Activated T-cell treated with anti-CD3 and anti-CD28 coated beads, Interleukin-2, amount 50 U/mL, for 48 hours (primary cell): Measurements from ENCODE around the gene DAPK2.

ENCODE experiments used
- DNase-seq, 2 experiments: peaks; one replicate each; pipeline ENCODE4 v3.0.0-alpha.2; 2020

Gene DAPK2

DNA sequence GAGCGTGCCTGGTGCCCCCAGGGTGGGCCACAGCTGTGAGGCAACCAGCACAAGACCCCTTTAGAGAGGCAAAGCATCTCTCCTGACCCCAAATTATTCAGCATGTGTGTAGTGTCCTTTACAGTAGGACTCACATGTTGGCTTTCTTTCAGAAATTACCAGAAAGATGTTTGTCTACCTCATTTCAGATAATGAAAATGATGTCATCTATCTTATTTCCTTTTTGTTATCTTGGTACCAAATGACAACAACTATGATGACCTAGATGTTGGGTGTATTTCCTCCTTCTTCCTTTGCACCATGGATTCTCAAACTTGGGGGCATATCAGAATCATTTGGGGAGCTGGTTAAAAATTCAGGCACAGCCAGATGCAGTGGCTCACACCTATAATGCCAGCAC lies 50.5 kb downstream of the DAPK2 start:
- no peak for DNase-seq

DNA sequence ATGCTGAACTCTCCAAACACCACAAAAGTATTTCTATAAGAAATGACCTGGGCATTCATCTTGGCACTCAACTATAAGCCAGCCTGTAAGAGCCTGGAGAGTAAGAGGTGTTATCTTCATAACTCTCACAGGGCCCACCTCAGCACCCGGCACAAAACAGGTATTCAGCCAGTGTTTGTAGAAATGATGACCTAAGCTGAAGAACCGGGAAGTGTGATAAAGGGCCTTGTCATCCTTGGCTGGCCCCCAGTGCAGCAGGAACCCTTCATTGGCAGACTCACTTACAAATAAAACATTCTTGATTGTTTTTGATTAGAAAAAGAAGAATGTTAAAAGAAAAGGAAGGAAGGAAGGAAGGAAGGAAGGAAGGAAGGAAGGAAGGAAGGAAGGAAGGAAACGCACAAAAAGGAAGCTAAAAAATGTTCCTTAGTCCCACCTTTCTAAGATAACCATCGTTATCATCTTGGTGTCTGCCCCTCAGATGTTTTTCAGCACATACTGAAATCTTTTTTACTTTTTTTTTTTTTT lies 52.1 kb downstream of the DAPK2 start:
- DNase-seq, result no peak

DNA sequence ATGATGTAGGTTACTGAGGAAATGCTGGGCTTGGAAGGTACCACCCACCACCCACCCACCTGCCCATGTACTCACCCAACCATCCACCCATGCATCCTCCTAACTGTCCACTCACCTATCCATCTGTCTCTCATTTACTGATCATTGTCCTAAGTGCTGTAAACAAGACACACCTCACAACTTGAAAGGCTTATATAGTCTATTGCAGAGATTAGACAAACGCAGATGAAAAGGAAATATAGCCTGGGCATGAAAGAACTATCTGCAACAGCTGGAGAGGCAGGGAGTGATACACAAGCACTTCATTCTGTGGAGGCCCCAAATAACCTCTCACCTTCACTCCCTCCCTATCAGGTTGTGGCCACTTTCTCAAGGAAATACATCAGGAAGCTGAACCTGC lies 54.0 kb downstream of the DAPK2 start:
- no peak for DNase-seq

DNA sequence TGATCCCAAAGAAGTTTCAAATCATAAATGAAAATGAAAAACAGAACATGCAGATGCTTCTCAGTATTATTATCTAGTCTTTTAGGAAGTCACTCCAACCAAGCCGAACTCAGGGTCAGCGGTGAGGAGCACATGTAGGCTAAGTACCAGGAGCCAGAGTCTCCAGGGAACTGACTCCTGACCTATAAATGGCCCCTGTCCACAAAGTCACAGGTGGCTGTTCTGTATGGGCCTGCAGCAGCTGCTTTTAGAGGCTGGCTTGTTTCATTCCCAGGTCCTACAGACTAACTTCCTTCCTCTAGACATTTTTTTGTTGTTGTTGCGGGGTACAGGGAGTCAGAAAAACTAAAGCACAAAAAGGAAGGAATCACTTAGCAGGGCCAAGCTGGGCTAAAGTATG lies 54.6 kb downstream of the DAPK2 start:
- DNase-seq, result no peak

DNA sequence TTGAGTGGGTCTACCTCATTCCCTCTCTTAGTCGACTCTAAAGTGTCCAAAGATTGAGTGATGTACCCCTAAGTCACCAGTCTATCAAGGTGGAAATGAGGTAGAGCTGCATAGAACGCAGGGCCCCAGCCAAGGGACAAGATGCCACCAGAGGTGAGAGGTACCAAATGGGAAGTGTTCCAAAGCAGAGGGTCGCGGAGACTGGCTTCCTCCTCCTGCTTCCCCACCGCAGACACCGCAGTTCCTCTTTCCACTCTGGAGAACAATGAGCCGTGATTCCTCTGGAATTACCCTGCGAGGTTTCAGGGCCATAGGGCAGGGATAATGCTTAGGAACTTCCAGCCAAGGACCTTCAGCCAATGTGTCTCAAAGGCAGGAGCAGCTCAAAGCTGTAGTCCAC lies 55.8 kb downstream of the DAPK2 start:
- no peak for DNase-seq

DNA sequence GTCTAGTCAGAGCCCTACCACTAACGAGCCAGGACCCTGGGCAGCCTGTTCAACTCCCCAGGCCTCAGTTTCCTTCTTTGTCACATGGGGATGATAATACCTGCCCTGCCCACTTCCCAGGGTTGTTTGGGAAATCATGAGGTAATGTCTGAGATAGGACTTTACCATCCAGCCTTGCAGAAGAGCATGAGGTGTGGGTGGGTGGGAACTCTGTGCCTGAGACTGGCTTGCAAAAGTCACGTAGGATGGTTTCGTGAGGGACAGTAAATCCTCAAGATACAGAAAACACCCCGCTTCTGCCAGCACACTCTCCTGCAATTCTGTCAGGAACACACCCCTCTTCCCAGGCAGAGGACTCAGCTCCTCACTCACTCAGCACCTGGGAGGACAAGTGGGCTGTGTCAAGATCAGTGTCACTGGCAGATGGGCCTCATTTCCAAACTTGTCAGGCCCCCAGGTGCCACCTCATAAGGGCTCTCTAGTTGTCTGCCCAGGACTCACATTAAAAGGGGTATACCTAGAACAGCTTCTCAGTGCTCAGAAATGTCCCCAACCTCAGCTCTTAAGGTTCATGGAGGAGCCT lies 58.4 kb downstream of the DAPK2 start:
- DNase-seq, result no peak

DNA sequence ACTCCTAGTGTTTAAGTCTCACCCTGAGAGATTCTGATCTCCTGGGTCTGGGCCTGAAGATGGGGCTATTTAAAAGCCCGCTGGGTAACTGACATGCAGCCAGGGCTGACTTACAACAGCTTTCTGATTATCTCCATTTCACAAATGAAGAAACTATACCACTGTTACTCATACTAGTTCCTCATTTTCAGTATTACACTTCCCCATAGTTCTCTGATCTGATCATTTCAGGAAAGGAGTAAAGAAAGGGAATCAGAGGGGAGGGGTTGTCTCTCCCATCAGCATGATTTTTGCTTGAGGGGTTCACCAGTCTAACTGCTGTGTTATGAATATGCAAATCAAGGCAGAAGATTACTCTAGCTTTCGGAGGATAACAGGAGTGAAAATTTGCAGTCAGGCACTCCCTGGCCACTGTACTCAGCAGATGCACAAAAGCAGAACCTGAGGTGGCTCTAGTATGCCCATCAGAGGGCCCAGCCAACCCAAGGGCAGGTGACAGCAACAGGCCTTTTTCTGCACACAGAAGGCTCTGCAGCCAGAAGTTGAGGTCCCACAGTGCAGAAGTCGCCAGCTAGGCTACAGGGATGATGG lies 59.4 kb downstream of the DAPK2 start:
- no peak for DNase-seq

DNA sequence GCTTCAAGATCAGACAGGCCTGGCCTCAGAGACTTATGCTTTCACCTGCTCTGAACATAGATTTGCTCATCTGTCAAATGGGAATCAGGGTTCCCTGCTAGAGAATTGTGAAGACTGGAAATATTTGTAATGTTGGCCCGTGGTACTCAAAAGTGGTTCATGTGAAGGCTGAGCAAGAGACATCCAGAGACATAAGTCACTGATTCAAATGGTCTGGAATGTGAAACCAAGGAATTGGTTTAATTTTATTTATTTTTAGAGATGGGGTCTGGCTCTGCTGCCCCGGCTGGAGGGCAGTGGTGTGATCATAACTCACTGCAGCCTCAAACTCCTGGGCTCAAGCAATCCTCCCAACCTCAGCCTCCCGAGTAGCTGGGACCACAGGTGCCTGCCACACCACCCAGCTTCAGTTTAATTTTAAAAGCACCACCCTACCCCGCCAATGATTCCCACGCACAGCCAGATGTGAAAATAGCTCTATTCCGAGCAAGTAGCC lies 60.1 kb downstream of the DAPK2 start:
- DNase-seq, result no peak

DNA sequence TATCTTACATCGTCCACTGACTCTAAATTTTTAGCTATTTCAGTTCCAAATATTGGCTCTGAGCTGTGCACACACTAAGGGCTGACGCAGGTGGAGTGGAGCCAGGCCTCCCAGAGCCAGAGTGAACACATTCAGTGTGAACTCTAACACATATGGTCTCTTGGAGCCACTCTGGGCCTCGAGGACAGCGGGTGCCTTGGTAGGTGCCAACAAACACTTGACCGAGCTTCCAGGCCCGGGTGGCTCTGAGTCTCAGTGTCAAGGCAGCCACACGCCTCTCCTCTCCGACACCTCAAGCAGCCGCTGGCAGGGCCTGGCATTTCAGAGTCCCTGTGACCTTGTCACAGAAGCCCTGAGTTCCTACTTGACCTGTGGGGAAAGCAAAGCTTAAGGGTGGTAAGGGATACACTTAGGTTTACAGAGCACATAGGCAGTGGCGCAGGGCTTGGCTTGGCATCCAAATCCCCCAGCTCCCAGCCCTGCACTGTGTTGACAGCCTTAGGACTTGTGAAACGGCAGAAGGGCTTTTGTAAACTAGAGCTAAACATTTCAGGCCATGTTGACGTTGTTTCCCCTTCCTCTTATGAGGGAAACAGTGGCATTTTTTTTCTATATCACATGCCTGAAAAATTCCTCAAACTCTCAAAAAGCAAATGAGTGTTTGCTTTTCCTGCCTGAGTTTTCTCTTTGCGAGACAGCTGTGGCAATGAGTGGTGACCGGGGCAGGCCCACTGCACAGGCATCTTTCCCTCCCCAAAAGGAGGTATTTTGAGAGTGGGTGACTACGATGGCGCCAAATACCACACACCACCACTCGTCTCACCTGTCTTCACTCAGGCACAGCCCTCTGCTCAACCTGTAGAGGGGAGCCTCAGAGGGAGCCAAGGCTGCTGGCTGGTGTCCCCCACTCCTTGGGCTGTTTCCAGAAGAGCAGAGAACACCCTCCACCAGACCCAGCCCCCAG lies 60.8 kb downstream of the DAPK2 start:
- DNase-seq, result no peak

DNA sequence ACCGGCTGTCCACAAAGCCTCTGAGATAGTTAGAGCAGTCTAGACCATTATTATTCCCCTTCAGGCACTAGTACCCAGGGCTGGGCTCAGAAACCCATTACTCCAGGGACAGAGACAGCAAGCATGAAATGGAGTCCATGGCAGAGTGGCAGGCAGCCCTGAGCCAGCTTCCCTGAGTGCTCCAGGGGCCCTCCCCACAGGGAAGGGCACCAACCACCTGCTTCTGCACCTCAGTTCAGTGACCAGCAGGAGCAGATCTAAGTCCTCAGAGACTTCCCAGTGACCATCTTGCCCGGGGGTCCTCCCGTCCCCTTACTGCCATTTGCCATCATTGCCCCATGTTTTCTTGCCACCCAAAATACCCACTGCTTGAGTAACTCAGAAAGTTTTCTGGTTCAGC lies 62.0 kb downstream of the DAPK2 start:
- DNase-seq, result no peak

DNA sequence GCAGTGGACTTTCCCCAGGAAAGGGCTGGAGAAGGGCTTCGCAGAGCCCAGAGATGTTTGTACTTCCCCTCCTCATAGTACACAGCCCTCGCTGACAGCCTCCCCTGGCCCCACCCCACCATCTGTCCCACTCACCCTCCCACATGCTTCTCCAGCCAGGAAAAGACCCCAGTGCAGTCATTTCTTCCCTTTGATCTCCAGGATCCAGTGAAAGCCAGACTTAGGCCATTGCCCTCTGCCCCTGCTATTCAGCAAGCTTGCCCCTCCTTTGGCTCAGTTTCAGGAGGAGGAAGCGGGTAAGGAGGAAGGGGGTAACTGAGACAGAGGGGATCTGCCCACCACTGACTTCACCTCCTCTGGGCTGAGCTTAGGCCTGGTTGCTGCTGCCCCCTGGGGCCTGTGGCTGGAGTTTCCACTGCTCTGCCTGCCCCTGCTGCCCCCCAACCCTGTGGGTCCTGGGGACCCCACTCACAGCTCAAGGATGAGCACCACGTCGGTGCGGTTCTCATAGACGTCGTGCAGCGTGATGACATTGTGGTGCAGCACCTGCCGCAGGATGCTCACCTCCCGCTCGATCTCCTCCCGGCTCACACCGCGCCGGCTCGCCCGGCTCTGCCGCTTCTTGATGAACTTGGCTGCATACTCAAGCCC lies 63.1 kb downstream of the DAPK2 start:
- DNase-seq, result no peak

DNA sequence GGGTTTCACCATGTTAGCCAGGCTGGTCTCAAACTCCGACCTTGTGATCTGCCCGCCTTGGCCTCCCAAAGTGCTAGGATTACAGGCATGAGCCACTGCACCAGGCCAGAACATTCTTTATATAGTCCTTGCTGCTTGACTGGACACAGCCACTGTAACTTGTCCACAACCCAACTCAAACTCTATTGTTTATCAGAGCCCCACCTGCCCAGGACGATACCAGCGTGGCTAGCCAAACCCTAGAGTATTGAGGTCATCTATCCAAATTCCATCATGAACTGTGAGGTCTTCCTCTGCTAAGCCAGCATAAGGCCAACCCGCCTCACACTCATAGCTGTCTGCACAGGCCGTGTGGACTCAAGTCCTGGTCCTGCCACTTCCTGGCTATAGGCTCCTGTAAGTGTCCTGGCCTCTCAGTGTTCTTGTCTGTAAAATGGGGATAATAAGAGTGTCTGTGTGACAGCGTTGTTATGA lies 63.9 kb downstream of the DAPK2 start:
- no peak for DNase-seq

DNA sequence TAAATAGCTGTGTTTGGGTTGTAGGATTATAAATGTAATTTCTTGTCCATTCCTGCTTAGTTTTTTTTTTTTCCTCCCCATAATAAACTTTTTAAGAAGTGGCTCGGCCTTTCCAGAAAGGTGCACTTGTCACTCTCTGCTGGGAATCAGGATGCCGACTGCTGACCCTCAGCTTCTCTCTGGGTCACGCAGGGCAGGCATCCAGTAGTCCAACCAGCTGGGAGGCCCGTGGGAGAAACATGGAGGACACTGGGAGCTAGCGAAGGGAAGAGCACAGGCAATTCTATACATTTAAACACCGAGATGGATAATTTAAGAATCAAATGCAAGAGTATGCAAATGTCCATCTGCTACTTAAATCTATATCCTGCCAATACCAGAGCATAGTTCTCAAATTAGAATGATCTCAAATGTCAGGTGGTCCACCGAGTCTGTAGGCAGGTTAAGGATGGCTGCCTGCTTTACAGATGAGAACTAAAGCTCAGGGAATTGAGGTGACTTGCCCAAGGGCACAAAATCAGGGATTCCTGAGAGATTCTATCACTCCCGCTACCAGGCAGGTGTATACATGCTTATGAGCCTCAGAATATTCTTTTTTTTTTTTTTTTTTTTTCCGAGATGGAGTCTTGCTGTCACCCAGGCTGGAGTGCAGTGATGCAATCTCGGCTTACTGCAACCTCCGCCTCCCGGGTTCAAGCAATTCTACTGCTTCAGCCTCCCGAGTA lies 64.5 kb downstream of the DAPK2 start:
- no peak for DNase-seq

DNA sequence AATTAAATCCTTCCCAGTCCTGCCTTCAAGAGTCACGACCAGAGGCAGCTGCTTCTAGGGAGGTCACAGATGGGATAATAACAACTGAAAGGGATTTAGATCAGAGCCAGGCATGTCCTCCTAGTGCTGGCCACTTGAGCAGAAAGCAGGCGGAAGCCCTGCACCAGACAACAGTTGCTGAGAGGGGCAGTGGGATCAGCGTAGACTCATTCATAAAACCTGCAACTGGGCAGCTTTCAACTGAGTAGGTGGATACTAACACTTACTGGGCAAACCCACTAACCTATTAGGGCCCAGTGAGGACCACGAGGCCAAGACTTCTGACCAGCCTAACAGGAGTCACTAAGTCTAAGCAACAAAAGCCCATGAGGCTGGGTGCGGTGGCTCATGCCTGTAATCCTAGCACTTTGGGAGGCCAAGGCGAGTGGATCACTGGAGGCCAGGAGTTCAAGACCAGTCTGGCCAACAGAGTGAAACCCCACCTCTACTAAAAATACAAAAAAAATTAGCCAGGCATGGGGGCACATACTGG lies 67.0 kb downstream of the DAPK2 start:
- no peak for DNase-seq

DNA sequence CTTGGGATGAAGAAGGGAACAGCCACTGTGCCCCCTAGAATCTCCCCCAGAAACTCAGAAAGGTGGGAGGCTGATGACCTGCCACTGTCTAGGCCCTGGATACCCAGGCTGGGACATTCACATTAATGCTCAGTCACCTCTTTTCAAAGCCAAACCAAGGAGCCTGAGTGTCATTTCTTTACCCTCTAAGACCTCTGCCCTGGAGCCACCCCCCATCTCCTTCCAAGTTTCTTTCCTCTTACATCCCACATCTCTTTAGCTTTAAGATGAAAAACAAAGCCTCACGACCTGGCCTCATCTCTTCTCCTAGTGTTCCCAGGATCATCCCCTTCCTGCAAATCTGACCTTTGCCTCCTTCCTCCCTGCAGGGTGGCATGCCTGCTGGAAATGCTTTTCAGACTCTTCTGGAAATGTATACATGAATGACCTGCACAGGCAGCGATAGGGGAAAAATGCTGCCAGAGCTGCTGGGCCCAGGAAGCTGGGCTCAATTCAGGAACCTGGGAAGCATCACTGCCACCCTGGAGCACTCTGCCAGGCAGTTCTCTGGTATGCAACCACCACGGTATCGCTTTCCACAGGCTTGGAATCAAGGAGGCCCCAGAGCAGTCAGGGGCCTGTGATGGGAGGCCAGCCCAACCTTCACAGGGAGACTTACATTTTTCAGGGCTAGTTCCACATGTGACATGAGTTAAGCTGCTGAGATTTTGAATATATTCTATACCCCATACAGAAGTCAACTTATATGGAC lies 67.6 kb downstream of the DAPK2 start:
- DNase-seq, result no peak

DNA sequence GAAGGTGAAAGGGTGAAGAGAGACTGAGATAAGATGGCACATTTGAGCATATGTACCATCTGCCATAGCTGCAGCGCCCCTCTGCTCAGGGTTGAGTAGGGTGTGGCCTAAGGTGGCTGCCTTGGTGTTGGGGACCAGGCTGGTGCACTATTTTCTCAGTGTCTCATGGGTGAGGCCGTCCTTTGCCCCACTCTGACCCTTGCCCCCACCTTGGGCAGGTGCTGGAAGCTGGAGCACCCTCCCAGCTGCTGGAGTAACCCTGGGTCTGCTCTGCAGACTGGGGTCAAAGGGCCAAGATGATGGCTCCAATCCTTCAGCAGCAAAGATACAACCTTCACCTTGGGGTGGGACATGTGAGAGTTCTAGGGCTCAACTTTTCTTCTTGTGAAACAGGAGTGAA lies 69.2 kb downstream of the DAPK2 start:
- no peak for DNase-seq

DNA sequence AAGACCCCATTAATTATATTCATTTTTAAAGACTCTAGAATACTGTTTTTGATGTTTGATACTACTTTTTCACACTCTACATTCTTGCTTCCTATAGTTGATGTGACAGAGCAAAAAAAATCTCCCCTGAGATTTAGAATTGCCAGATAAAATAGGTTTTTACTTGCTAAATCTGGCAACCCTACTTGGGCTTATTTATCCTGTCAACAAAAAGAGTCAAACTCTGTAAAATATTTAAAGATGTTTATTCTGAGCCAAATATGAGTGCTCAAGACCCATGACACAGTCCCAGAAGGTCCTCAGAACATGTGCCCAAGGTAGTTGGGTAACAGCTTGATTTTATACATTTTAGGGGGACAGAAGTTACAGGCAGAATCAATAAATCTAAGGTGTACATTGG lies 72.3 kb downstream of the DAPK2 start:
- DNase-seq, result no peak

DNA sequence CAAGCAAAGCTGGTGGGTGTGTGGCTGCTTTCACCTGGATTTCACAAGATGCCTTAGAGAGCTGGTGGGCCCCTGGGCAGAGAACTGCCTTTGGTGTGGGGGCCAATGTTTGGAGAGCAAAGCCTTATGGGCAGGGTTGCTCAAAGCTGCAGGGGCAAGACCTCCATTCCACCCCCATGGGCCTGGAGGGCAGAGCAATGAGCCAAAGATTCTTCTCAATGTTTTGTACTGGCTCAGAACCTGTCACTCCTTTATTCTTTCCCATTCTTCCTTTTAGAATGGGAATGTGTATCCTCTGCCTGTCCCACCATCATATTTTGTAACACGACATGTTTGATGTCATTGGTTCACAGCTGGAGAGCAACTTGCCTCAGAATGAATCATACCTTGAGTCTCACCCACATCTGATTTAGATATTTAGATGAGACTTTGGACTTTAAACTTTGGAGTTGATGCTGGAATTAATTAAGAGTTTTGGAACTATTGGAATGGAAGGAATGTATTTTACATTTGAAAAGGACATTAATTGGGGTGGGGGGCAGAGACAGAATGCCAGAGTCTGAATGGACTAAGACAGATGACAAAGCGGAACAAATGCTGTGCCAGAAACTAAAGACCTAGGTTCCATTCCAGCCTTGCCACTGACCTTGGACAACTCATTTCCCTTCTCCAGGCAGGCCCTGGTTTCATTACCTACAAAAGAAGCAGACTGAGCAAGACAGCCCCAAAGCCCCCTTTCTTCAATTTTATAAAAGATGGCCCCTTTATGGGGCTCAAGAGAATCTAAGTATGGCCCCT lies 72.9 kb downstream of the DAPK2 start:
- no peak for DNase-seq

DNA sequence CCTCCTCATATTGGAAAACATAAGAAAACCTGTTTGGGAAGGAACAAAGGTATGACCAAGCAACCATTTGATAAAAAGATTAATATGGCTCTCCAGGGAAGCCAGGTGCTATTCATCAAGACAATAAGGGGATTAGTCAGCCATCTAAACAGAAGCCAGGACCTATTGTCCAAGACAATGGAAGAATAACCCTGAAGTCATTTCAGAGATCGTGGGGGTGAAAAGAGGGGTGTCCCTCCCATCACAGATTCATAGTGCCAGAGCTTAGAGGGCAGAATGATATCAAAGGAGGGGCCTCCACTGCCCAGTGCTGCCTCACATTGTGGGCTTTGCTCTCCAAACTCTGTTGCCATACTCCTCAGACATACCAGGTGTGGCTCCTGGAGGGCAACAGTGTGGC lies 73.5 kb downstream of the DAPK2 start:
- DNase-seq, result no peak

DNA sequence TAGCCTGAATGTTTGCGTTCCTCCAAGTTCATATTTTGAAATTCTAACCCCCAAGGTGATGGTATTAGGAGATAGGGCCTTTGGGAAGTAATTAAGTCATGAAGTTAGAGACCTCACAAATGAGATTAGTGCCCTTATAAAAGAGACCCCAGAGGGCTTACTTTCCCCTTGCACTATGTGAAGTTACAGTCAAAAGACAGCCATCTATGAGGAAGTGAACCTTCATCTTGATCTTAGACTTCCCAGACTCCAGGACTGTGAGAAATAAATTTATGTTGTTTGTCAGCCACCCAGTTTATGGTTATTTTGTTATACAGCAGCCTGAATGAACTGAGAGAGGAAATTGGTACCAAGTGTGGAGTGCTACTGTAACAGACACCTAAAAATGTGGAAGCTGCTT lies 74.4 kb downstream of the DAPK2 start:
- no peak for DNase-seq

DNA sequence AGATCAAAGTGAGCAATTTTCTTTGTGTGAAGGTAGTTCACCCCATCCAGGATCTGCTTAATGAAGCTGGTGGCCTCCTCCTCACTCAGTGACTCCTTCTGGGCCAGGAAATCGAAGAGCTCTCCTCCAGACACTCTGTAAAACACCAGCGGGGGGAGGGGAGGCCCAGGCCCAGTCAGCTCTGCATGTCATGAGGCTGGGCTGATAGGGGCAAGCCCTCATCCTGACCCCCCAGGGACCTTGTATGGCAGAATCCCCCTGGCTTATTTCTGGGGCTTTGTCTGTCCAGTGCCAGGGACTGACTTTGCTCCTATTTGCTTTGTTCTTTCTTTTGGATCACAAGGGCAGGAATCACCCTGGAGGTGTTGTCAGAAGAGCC lies 74.9 kb downstream of the DAPK2 start:
- peak; percentile 69 to 70 for DNase-seq
